T-cell (primary cell): Measurements from ENCODE around the gene OR56A5. TPM values are rescaled to one million over a fixed set of nuclear protein-coding genes. Genes with fewer than 3 reads are reported as not detected.

ENCODE experiments used
- ATAC-seq, 4 experiments: fragments of 200-7000 bp in 3 of 4; fragments of 150-1000 bp in 1 of 4; cut with Tn5 transposase; replicated peaks in 1 of 4; 1 replicate in 3 of 4; 2 replicates in 1 of 4; pipeline ENCODE4 v1.10.0; 2021; ENCODE audit warnings: moderate library complexity in 3 of 4, mild to moderate bottlenecking in 2 of 4, moderate number of reproducible peaks in 1 of 4
- CTCF ChIA-PET, 2 donors: fragments of 300-600 bp; sonication (Branson Sonifier 250); formaldehyde crosslinking; loops; one replicate each; lab custom pipeline; 2022; ENCODE audit warnings: antibody characterized with exemption in 2 of 2; lab: Charles Lee
- POLR2A ChIA-PET, 2 donors: fragments of 300-600 bp; sonication (Branson Sonifier 250); formaldehyde crosslinking; loops; one replicate each; lab custom pipeline; 2022; ENCODE audit warnings: antibody characterized with exemption in 2 of 2; lab: Charles Lee
- DNase-seq, 35 experiments: peaks; one replicate each; pipeline versions ENCODE4 v3.0.0 to v3.0.0-alpha.2; 2013 to 2023
- H3K27ac ChIP-seq: one replicate; pipeline ENCODE4 v1.5.1; 2013; ENCODE audit warnings: low read length
- H3K27me3 ChIP-seq, 2 experiments: replicated peaks in 1 of 2; 1 replicate in 1 of 2; 2 replicates in 1 of 2; pipeline versions ENCODE4 v1.6.1 to v1.7.0; 2013; ENCODE audit warnings: low read length in 1 of 2, mixed read lengths in 1 of 2; ENCODE audit not compliant: control insufficient read depth in 2 of 2, insufficient read depth in 2 of 2; ENCODE audit errors: extremely low read depth in 1 of 2
- H3K36me3 ChIP-seq, 2 donors: 1 replicate in 1 of 2; 2 replicates in 1 of 2; pipeline versions ENCODE4 v1.6.1 to v1.7.0; 2013; ENCODE audit warnings: low read length in 1 of 2; ENCODE audit not compliant: control insufficient read depth in 2 of 2, insufficient read depth in 1 of 2; ENCODE audit errors: extremely low read depth in 1 of 2
- H3K4me1 ChIP-seq, 2 experiments: 1 replicate in 1 of 2; 2 replicates in 1 of 2; pipeline versions ENCODE4 v1.6.1 to v1.7.0; 2013; ENCODE audit warnings: low read length in 2 of 2, mixed read lengths in 1 of 2; ENCODE audit not compliant: insufficient read depth in 2 of 2, control insufficient read depth in 1 of 2; ENCODE audit errors: extremely low read depth in 1 of 2
- H3K4me3 ChIP-seq, 2 donors: 1 replicate in 1 of 2; 2 replicates in 1 of 2; pipeline versions ENCODE4 v1.5.1 to v1.7.0; 2013; ENCODE audit warnings: mild to moderate bottlenecking in 2 of 2, low read length in 1 of 2, moderate library complexity in 1 of 2; ENCODE audit not compliant: control insufficient read depth in 1 of 2; ENCODE audit errors: extremely low read depth in 1 of 2
- H3K9me3 ChIP-seq: 2 replicates; pipeline ENCODE4 v1.7.0; 2013
- H3K27ac Mint-ChIP-seq, 2 donors: one replicate each; pipeline ENCODE4 v1.8.0; 2020 to 2021; ENCODE audit warnings: mild to moderate bottlenecking in 2 of 2, mixed read lengths in 2 of 2
- H3K27me3 Mint-ChIP-seq, 2 donors: one replicate each; pipeline ENCODE4 v1.8.0; 2021 to 2022; ENCODE audit warnings: mixed read lengths in 2 of 2
- H3K36me3 Mint-ChIP-seq: one replicate; pipeline ENCODE4 v1.8.0; 2021; ENCODE audit warnings: mixed read lengths
- H3K4me1 Mint-ChIP-seq, 3 donors: one replicate each; pipeline ENCODE4 v1.8.0; 2020 to 2022; ENCODE audit warnings: mixed read lengths in 3 of 3, mild to moderate bottlenecking in 1 of 3
- H3K4me3 Mint-ChIP-seq, 3 donors: one replicate each; pipeline ENCODE4 v1.8.0; 2020 to 2022; ENCODE audit warnings: mild to moderate bottlenecking in 3 of 3, mixed read lengths in 3 of 3, moderate library complexity in 3 of 3
- H3K9me3 Mint-ChIP-seq, 3 donors: one replicate each; pipeline ENCODE4 v1.8.0; 2020 to 2022; ENCODE audit warnings: mixed read lengths in 3 of 3
- WGBS: methylation state at CpG from one replicate; pipeline ENCODE4 v1.1.5; 2013; ENCODE audit warnings: missing lambda C conversion rate; ENCODE audit not compliant: insufficient coverage; 5-methylcytosine and 5-hydroxymethylcytosine counted together
- total RNA-seq, 35 experiments: library from RNA in 6 of 35; stranded (reverse) in 6 of 35; fragments of 120-200 nt in 1 of 35; gene quantifications; one replicate each; pipeline versions ENCODE4 v1.2.1 to v1.2.4 and lab custom pipeline; 2013 to 2026

OR56A5 gene
- total RNA-seq, result not detected
- total RNA-seq (2013), result not detected
- total RNA-seq (lab: John Stamatoyannopoulos, UW), result 0 reads per million in 29 experiments

GRCh38 chr11:5968394-5968793 lies at the start of gene OR56A5:
TSS of gene OR56A5 (minus strand) at chr11:5968494. CDS start at chr11:5968494, 0 bp downstream.
- Mint-ChIP-seq H3K36me3 (no peaks in the 10 kb centered on the region), H3K27ac (no peak within 1 kb of the TSS), H3K4me3 (no peak within 1 kb of the TSS), H3K4me1 (peaks cover 0 to 2% (median 0%) of the 10 kb centered on the region in 3 donors), H3K9me3 (peaks cover 4 to 14% (median 10%) of the 10 kb centered on the region in 3 donors), H3K27me3 (peaks cover 3 to 27% of the 10 kb centered on the region in 2 donors)
- Histone ChIP-seq H3K27ac (no peak within 1 kb of the TSS), H3K4me1 (no peaks in the 10 kb centered on the region), H3K4me3 (no peak within 1 kb of the TSS), H3K36me3 (no peaks in the 10 kb centered on the region), H3K27me3 (peaks cover 0 to 3% of the 10 kb centered on the region in 2 experiments), H3K9me3 (no peaks in the 10 kb centered on the region)
- ChIA-PET POLR2A (no interaction called here), CTCF (no interaction called here)
- ATAC-seq (no peak), DNase-seq (no peak)

DNA sequence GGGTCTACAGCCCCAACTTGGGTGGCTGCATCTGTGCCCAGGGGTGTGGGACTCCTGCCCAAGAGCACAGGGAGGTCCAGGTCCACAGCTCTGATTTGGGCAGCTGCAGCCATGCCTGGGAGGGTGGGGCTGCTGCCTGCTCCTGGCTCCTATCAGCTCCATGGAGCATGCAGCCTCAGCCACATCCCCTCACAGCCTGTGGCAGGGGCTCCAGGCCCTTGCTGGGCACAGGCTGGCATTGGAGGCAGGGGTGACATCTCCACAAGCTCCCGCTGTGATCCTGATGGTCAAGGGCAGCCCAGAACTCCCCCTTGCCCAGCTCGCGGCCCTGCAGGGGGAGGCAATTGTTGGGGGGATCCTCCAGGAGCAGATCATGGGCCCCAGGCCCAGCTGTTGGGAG lies 44.7 kb upstream of the OR56A5 start:
- CTCF ChIA-PET, result no interaction called here

DNA sequence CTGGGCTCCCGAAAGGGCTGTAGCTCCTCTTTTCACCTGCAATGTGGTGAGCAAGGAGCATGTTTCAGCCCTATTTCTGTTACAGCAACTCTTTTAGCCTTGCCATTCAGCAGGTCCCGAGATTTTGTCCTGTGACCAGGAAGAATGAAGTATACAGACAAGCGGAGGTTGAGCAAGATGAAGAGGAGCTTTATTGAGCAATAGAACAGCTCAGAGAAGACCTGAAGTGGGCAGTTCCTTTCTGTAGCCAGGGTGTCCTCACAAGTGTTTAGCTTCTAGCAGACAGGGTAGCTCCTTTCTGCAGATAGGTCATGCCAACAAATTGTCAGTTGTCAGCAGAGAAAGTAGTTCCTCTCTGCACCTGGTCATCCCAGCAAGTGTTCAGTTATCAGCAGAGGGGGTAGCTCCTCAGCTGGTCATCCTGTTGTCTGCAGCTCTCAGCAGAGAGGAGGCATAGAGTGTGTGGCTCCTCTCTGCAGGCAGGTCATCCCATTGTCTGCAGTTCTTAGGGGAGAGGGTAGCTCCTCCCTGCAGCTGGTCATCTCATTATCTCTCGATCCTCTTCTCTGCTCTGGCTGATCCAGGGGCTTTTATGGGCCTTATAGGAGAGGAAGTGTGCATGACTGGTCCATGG lies 43.9 kb upstream of the OR56A5 start:
- no peak for DNase-seq
- ChIA-PET POLR2A (no interaction called here), CTCF (interaction anchor here in 1 of 2 donors (0.5 kb wide), 1 partner anchor 310 kb away, joined by 3 read pairs; no protein-coding TSS in a partner anchor)
- Histone ChIP-seq H3K4me1 (no peaks in the 10 kb centered on the region), H3K27ac (no peak overlapping the region), H3K9me3 (no peaks in the 10 kb centered on the region), H3K27me3 (peaks cover 0 to 16% of the 10 kb centered on the region in 2 experiments), H3K4me3 (no peak overlapping the region), H3K36me3 (no peaks in the 10 kb centered on the region)
- Mint-ChIP-seq H3K36me3 (no peaks in the 10 kb centered on the region), H3K27ac (no peak overlapping the region), H3K27me3 (peaks cover 11 to 14% of the 10 kb centered on the region in 2 donors), H3K4me1 (no peaks in the 10 kb centered on the region), H3K4me3 (no peak overlapping the region), H3K9me3 (peaks cover 11 to 14% (median 11%) of the 10 kb centered on the region in 3 donors)
- 72% methylated on average over 3 of the region's 4 CpGs for WGBS
- no peak for ATAC-seq

More for the DNA sequence above, 44.7 kb upstream of the OR56A5 start:
- no peak for DNase-seq
- no peaks in the 10 kb centered on the region for H3K9me3 ChIP-seq
- Mint-ChIP-seq H3K9me3 (peaks cover 11 to 17% (median 14%) of the 10 kb centered on the region in 3 donors), H3K36me3 (no peaks in the 10 kb centered on the region), H3K4me1 (no peaks in the 10 kb centered on the region), H3K27me3 (peaks cover 15 to 17% of the 10 kb centered on the region in 2 donors), H3K4me3 (no peak overlapping the region), H3K27ac (no peak overlapping the region)
- peaks cover 0 to 16% of the 10 kb centered on the region in 2 experiments for H3K27me3 ChIP-seq
- no peaks in the 10 kb centered on the region for H3K4me1 ChIP-seq
- POLR2A ChIA-PET, result no interaction called here
- H3K36me3 ChIP-seq, result no peaks in the 10 kb centered on the region
- 56% methylated on average over 3 of the region's 3 CpGs for WGBS
- H3K4me3 ChIP-seq, result no peak overlapping the region
- no peak overlapping the region for H3K27ac ChIP-seq
- ATAC-seq, result no peak

GRCh38 chr11:6006846-6007245 lies 38.6 kb upstream of the OR56A5 start, which contains the start of gene OR56A4:
TSS of gene OR56A4 (minus strand) at chr11:6006946. CDS start at chr11:6002992, 3,954 bp downstream.
- ATAC-seq (no peak), DNase-seq (no peak)
- ChIA-PET POLR2A (no interaction called here), CTCF (no interaction called here)
- Mint-ChIP-seq H3K4me3 (no peak within 1 kb of the TSS), H3K27ac (no peak within 1 kb of the TSS), H3K27me3 (peaks cover 25 to 27% of the 10 kb centered on the region in 2 donors), H3K9me3 (no peaks in the 10 kb centered on the region), H3K36me3 (no peaks in the 10 kb centered on the region), H3K4me1 (no peaks in the 10 kb centered on the region)
- H3K4me3 ChIP-seq, result no peak within 1 kb of the TSS
- H3K4me1 ChIP-seq, result no peaks in the 10 kb centered on the region
- no peaks in the 10 kb centered on the region for H3K36me3 ChIP-seq
- H3K27me3 ChIP-seq, result no peaks in the 10 kb centered on the region
- no peak within 1 kb of the TSS for H3K27ac ChIP-seq
- no peaks in the 10 kb centered on the region for H3K9me3 ChIP-seq

DNA sequence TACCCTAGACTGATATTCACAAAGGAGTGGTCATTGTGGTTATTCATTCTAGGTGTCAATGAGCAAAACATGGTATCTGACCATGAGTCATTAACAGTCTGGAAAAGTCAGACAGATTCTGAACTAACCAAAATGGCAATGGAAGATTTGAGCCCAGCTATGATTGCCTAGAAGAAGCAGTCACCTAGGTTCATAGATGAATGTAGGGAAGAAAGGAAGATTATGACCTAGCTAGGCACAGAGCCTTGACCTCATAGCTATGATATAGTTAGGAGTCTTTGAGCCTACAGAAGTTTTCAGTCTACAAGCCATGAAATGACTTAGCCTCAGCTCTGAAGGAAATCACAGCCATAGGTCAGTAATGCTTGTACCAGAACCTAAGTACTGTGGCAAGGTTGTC lies 38.1 kb upstream of the OR56A5 start:
- ChIA-PET CTCF (no interaction called here), POLR2A (no interaction called here)
- no peak overlapping the region for H3K27ac ChIP-seq
- H3K27me3 ChIP-seq, result no peaks in the 10 kb centered on the region
- H3K36me3 ChIP-seq, result no peaks in the 10 kb centered on the region
- H3K4me3 ChIP-seq, result no peak overlapping the region
- Mint-ChIP-seq H3K27me3 (peaks cover 22 to 26% of the 10 kb centered on the region in 2 donors), H3K36me3 (no peaks in the 10 kb centered on the region), H3K27ac (no peak overlapping the region), H3K9me3 (no peaks in the 10 kb centered on the region), H3K4me3 (no peak overlapping the region), H3K4me1 (no peaks in the 10 kb centered on the region)
- no peaks in the 10 kb centered on the region for H3K4me1 ChIP-seq
- H3K9me3 ChIP-seq, result no peaks in the 10 kb centered on the region
- DNase-seq (no peak), ATAC-seq (no peak)

DNA sequence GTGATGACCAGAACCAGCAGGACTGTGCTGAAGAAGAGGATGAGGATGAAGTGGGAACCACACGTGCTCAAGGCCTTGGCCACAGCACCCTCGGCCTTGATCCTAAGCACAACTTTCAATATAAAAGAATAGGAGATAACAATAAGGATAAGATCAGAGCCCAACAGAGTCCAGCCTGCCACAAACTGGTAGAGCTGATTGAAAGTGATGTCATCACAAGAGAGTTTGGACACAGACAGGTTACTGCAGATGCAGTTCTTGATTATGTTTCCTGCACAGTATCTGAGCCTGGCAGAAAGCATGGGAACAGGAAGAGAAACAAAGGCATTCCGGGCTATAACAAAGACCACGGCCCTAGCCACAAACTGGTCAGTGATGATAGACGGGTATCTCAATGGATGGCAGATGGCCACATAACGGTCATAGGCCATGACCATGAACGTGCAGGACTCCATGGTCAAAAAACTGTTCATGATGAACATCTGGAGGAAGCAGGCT lies 34.0 kb upstream of the OR56A5 start:
- Histone ChIP-seq H3K27me3 (no peaks in the 10 kb centered on the region), H3K4me3 (no peak overlapping the region), H3K27ac (no peak overlapping the region), H3K4me1 (no peaks in the 10 kb centered on the region), H3K9me3 (no peaks in the 10 kb centered on the region), H3K36me3 (no peaks in the 10 kb centered on the region)
- no peaks in the 10 kb centered on the region for H3K9me3 Mint-ChIP-seq
- H3K36me3 Mint-ChIP-seq, result no peaks in the 10 kb centered on the region
- ATAC-seq (no peak), DNase-seq (no peak)
- WGBS, result 43% methylated on average over 5 of the region's 7 CpGs
- peaks cover 27 to 30% of the 10 kb centered on the region in 2 donors for H3K27me3 Mint-ChIP-seq
- H3K4me1 Mint-ChIP-seq, result no peaks in the 10 kb centered on the region
- ChIA-PET POLR2A (no interaction called here), CTCF (no interaction called here)
- no peak overlapping the region for H3K4me3 Mint-ChIP-seq
- no peak overlapping the region for H3K27ac Mint-ChIP-seq
